GM18505 (cell line): ENCODE measurements around the gene MAP3K15.

Experiments used
- ATAC-seq: cut with Tn5 transposase; IDR thresholded peaks from one replicate; pipeline ENCODE4 v1.9.1; 2021; ENCODE audit not compliant: unreplicated experiment
- POLR2A ChIP-seq: IDR thresholded peaks from 4 replicates; pipeline ENCODE4 v1.6.1; 2011; ENCODE audit warnings: borderline replicate concordance; ENCODE audit not compliant: insufficient read depth, insufficient read length; ENCODE audit errors: extremely low read depth

Gene MAP3K15

GRCh38 chrX:19392703-19393102, 122.6 kb downstream of the MAP3K15 start:
- TF ChIP-seq POLR2A = no peak
- ATAC-seq = no peak

GRCh38 chrX:19392078-19392477, 123.2 kb downstream of the MAP3K15 start:
- no peak for ATAC-seq
- TF ChIP-seq POLR2A = no peak

- TF ChIP-seq POLR2A = no peak
- no peak for ATAC-seq
Observed at GRCh38 chrX:19389227-19389845, 126.0 kb downstream of the MAP3K15 start.

- no peak for ATAC-seq
- no peak for TF ChIP-seq POLR2A
Observed at GRCh38 chrX:19388741-19389140, 126.6 kb downstream of the MAP3K15 start.

- ATAC-seq = no peak
- TF ChIP-seq POLR2A = no peak
Observed at GRCh38 chrX:19388064-19388679, 127.1 kb downstream of the MAP3K15 start.

GRCh38 chrX:19386679-19387078, 128.6 kb downstream of the MAP3K15 start:
- TF ChIP-seq POLR2A = no peak
- ATAC-seq = no peak

- TF ChIP-seq POLR2A = no peak
- no peak for ATAC-seq
Observed at GRCh38 chrX:19382555-19383145, 132.7 kb downstream of the MAP3K15 start.

GRCh38 chrX:19381326-19381725, 134.0 kb downstream of the MAP3K15 start:
- TF ChIP-seq POLR2A = no peak
- no peak for ATAC-seq

- ATAC-seq = no peak
Observed at GRCh38 chrX:19377799-19378198, 137.5 kb downstream of the MAP3K15 start.

GRCh38 chrX:19375546-19375945, 139.8 kb downstream of the MAP3K15 start:
- ATAC-seq = no peak
- TF ChIP-seq POLR2A = no peak

More at GRCh38 chrX:19377799-19378198, 137.5 kb downstream of the MAP3K15 start:
- TF ChIP-seq POLR2A = no peak

GRCh38 chrX:19373351-19373891, 141.9 kb downstream of the MAP3K15 start:
- no peak for TF ChIP-seq POLR2A
- ATAC-seq = no peak

- no peak for TF ChIP-seq POLR2A
- no peak for ATAC-seq
Observed at GRCh38 chrX:19372547-19373331, 142.6 kb downstream of the MAP3K15 start.

GRCh38 chrX:19372170-19372546, 143.2 kb downstream of the MAP3K15 start:
- ATAC-seq = peak; percentile 69
- TF ChIP-seq POLR2A = no peak
